WERI-Rb-1 (cell line): ENCODE measurements around the gene PDE2A.

ENCODE experiments used
- DNase-seq: peaks from one replicate; pipeline ENCODE4 v3.0.0-alpha.2; 2020
- H3K27ac ChIP-seq: fragments of 250-450 bp; sonication (Bioruptor Pico); 2 replicates; pipeline ENCODE4 v1.5.1; 2020; ENCODE audit warnings: mild to moderate bottlenecking, moderate library complexity
- H3K27me3 ChIP-seq: fragments of 250-450 bp; sonication (Bioruptor Pico); 2 replicates; pipeline ENCODE4 v1.5.1; 2021; ENCODE audit warnings: mild to moderate bottlenecking, low read depth, moderate library complexity; ENCODE audit not compliant: insufficient read depth, severe bottlenecking
- H3K36me3 ChIP-seq: fragments of 250-450 bp; sonication (Bioruptor Pico); 2 replicates; pipeline ENCODE4 v1.5.1; 2020; ENCODE audit warnings: mild to moderate bottlenecking, moderate library complexity
- H3K4me3 ChIP-seq: 2 replicates; pipeline ENCODE4 v1.5.1; 2011; ENCODE audit warnings: low read depth, mild to moderate bottlenecking, control low read depth, low read length
- H3K9me3 ChIP-seq: fragments of 250-450 bp; sonication (Bioruptor Pico); 2 replicates; pipeline ENCODE4 v1.5.1; 2021; ENCODE audit warnings: mild to moderate bottlenecking, moderate library complexity; ENCODE audit not compliant: severe bottlenecking
- CTCF ChIP-seq: IDR thresholded peaks from 2 replicates; pipeline ENCODE4 v1.5.1; 2011; ENCODE audit warnings: low read depth, mild to moderate bottlenecking, control low read depth, inconsistent platforms, low read length

Gene PDE2A

GRCh38 chr11:72546866-72547265 is 127.4 kb downstream of the PDE2A start:
- TF ChIP-seq CTCF = no peak
- Histone ChIP-seq H3K9me3 (no peaks in the 10 kb centered on the region), H3K27ac (no peak overlapping the region), H3K4me3 (no peak overlapping the region), H3K27me3 (no peaks in the 10 kb centered on the region), H3K36me3 (no peaks in the 10 kb centered on the region)
- no peak for DNase-seq

DNA sequence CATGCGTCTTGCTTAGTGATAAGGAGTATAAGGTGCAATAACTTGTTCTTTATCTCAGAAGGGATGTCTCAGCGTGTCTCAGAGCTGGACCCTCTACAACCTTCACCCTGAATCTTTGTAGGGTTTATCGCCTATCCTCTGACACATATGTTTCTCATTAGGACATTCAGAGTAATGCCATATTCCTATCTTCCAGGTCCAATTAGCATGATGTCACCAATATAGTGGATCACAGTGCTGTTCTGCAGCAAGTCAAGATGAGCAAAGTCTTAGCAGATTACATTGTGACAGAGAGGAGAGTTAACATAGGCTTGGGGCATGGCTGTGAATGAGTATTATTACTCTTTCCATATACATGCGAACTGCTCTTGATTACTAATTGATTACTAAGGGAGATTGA is 129.6 kb downstream of the PDE2A start:
- Histone ChIP-seq H3K9me3 (no peaks in the 10 kb centered on the region), H3K27me3 (no peaks in the 10 kb centered on the region), H3K36me3 (no peaks in the 10 kb centered on the region), H3K27ac (no peak overlapping the region), H3K4me3 (no peak overlapping the region)
- no peak for TF ChIP-seq CTCF
- DNase-seq = no peak

DNA sequence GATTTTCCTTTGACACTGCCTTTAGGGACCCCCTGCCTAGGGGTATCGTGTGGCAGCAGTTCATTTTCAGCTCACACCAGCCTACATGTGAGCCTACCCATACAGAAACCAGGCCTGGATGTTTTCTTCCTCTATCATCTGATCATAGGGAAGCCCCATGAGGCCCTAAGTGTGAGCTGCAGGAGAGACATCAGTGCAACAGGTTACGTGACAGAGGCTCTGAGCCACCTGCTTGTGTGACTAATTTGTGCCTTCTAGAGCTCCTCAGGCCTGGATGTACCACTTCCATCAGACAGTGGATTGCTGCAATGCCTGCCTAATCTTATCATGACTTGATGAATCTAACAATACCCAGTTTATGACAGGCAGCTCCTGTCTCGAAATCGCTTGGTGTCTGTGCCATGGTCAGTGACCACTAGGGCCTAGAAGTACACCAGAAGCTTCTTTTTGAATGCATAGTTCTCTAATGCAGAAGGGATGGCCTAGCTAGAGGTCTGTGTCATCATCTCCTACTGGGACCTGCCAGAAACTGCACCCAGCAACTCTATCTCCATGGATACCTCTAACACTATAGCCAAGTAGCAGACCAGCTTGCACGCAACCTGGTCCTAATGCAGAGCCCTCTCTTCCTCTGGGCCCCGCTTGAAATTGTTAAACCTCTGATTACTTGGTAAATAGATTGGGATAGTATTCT is 130.2 kb downstream of the PDE2A start:
- Histone ChIP-seq H3K27ac (no peak overlapping the region), H3K27me3 (no peaks in the 10 kb centered on the region), H3K9me3 (no peaks in the 10 kb centered on the region), H3K36me3 (no peaks in the 10 kb centered on the region), H3K4me3 (no peak overlapping the region)
- TF ChIP-seq CTCF = no peak
- DNase-seq = no peak

DNA sequence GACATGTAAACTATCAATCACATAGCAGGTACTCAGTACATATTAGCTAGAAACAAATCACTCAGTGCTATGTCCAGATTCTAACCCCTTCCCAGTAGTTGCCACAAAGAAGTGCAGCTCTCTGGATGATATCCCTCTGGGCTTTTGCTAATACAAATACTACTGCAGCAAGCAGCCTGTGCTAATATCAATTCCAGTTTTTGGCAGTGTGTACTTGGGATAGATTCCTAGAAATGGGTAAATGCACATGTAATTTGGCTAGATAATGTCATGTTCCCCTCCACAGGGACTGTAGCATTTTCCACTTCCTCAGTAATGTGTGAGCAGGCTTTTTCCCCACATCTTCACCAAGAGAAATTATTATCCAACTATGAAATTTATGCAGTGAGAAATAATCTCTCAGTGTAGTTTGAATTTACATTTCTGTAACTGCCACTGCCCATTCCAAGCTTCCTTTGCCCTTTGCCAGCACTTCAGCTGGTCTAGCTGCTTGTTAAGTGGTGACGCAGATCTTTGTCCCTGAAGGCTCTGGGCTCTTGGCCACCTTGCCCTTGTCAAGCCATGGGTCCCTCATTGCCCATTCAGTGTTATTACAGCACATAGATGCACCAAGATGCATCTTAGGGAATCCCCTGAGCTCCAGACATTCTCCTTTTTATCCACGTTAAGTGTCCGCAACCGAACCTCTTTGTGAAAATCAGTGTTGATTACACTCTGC is 132.8 kb downstream of the PDE2A start:
- DNase-seq = no peak
- Histone ChIP-seq H3K36me3 (no peaks in the 10 kb centered on the region), H3K9me3 (no peaks in the 10 kb centered on the region)

DNA sequence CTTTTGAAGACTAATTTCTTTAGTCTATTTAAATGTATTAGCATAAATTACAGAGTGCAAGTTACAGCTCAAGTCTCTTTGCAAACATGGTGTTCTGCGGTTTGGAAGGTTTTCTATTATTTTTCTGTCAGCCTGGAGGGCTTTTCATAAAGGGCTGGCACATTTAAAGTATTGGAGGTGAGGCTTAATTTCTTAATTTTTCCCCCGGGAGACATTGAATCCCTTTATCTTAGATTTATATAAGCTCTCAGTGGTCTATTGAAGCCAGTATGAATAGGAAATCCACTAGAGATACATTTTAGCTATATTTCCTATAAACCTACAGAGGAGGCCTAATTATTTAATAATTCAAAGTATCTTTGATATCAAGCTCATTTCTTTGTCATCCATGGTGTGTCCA is 137.2 kb downstream of the PDE2A start:
- Histone ChIP-seq H3K27ac (no peak overlapping the region), H3K9me3 (no peaks in the 10 kb centered on the region), H3K4me3 (no peak overlapping the region), H3K27me3 (no peaks in the 10 kb centered on the region), H3K36me3 (no peaks in the 10 kb centered on the region)
- TF ChIP-seq CTCF = no peak
- no peak for DNase-seq

More for the DNA sequence above, 132.8 kb downstream of the PDE2A start:
- Histone ChIP-seq H3K27me3 (no peaks in the 10 kb centered on the region), H3K4me3 (no peak overlapping the region), H3K27ac (no peak overlapping the region)
- TF ChIP-seq CTCF = no peak
